ENCODE results near the gene SEC16B.

SEC16B gene, protein sequence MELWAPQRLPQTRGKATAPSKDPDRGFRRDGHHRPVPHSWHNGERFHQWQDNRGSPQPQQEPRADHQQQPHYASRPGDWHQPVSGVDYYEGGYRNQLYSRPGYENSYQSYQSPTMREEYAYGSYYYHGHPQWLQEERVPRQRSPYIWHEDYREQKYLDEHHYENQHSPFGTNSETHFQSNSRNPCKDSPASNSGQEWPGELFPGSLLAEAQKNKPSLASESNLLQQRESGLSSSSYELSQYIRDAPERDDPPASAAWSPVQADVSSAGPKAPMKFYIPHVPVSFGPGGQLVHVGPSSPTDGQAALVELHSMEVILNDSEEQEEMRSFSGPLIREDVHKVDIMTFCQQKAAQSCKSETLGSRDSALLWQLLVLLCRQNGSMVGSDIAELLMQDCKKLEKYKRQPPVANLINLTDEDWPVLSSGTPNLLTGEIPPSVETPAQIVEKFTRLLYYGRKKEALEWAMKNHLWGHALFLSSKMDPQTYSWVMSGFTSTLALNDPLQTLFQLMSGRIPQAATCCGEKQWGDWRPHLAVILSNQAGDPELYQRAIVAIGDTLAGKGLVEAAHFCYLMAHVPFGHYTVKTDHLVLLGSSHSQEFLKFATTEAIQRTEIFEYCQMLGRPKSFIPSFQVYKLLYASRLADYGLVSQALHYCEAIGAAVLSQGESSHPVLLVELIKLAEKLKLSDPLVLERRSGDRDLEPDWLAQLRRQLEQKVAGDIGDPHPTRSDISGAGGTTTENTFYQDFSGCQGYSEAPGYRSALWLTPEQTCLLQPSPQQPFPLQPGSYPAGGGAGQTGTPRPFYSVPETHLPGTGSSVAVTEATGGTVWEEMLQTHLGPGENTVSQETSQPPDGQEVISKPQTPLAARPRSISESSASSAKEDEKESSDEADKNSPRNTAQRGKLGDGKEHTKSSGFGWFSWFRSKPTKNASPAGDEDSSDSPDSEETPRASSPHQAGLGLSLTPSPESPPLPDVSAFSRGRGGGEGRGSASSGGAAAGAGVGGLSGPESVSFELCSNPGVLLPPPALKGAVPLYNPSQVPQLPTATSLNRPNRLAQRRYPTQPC

GRCh38 chr1:177969825-177970371 is at the start of gene SEC16B:
Gene SEC16B, minus strand, starts transcription at chr1:177970058. Its CDS starts 2,077 bp downstream, at chr1:177967981.
- Histone ChIP-seq H3K9me3 (ENCODE audit: control insufficient read depth, insufficient read depth, low read depth, low read length) (no peaks in the 10 kb centered on the region), H3K4me1 (ENCODE audit: control insufficient read depth, insufficient read depth, low read length) (no peaks in the 10 kb centered on the region), H3K4me3 (ENCODE audit: low read depth, low read length) (no peak within 1 kb of the TSS), H3K36me3 (ENCODE audit: control insufficient read depth in 2 of 2, insufficient read depth in 1 of 2, low read length in 2 of 2) (no peaks in the 10 kb centered on the region), H3K27ac (ENCODE audit: extremely low read depth, low read depth, low read length) (no peak within 1 kb of the TSS)
- ChIA-PET POLR2A (no interaction called here), CTCF (interaction anchor here (1.0 kb wide), 1 partner anchor 22 kb away, joined by 5 read pairs; no protein-coding TSS in a partner anchor)
- TF ChIP-seq ZNF239 (tag by site-specific recombination; IDR thresholded peaks at IDR 0.05) (no peak), ZNF791 (tag by site-specific recombination; IDR thresholded peaks at IDR 0.05) (no peak), ZNF140 (tag by site-specific recombination; IDR thresholded peaks at IDR 0.05) (no peak), ZNF664 (tag by site-specific recombination; IDR thresholded peaks at IDR 0.05) (no peak), ZNF223 (tag by site-specific recombination; IDR thresholded peaks at IDR 0.05) (no peak)
- TF ChIP-seq, protein P1, sequence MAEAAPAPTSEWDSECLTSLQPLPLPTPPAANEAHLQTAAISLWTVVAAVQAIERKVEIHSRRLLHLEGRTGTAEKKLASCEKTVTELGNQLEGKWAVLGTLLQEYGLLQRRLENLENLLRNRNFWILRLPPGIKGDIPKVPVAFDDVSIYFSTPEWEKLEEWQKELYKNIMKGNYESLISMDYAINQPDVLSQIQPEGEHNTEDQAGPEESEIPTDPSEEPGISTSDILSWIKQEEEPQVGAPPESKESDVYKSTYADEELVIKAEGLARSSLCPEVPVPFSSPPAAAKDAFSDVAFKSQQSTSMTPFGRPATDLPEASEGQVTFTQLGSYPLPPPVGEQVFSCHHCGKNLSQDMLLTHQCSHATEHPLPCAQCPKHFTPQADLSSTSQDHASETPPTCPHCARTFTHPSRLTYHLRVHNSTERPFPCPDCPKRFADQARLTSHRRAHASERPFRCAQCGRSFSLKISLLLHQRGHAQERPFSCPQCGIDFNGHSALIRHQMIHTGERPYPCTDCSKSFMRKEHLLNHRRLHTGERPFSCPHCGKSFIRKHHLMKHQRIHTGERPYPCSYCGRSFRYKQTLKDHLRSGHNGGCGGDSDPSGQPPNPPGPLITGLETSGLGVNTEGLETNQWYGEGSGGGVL (tag by site-specific recombination; IDR thresholded peaks at IDR 0.05), result no peak

- no peaks in the 10 kb centered on the region for H3K36me3 ChIP-seq (ENCODE audit: control insufficient read depth in 2 of 2, insufficient read depth in 1 of 2, low read length in 2 of 2)
- no peaks in the 10 kb centered on the region for H3K9me3 ChIP-seq (ENCODE audit: control insufficient read depth, insufficient read depth, low read depth, low read length)
- H3K4me3 ChIP-seq (ENCODE audit: low read depth, low read length), result no peak overlapping the region
- CTCF ChIA-PET, result interaction anchor here (1.1 to 2.4 kb wide), 2 partner anchors 11 to 13 kb away, joined by 3 to 12 read pairs; no protein-coding TSS in a partner anchor
- no peak for TF ChIP-seq GFI1B (tag by site-specific recombination; IDR thresholded peaks at IDR 0.05)
- TF ChIP-seq ZNF350 (tag by site-specific recombination; IDR thresholded peaks at IDR 0.05), result no peak
- TF ChIP-seq REST (tag by site-specific recombination; IDR thresholded peaks at IDR 0.05), result no peak
- peak; percentile 66; the same call in 1 of the 2 replicates for TF ChIP-seq SCRT1 (tag by site-specific recombination; IDR thresholded peaks at IDR 0.05; ENCODE audit: borderline replicate concordance)
- TF ChIP-seq ZNF112 (tag by site-specific recombination; IDR thresholded peaks at IDR 0.05), result no peak
- no peak for TF ChIP-seq ZSCAN30 (tag by site-specific recombination; IDR thresholded peaks at IDR 0.05)
- peak; percentile 73 for TF ChIP-seq SCRT2 (tag by site-specific recombination; IDR thresholded peaks at IDR 0.05)
- no peak overlapping the region for H3K27ac ChIP-seq (ENCODE audit: extremely low read depth, low read depth, low read length)
- H3K4me1 ChIP-seq (ENCODE audit: control insufficient read depth, insufficient read depth, low read length), result no peaks in the 10 kb centered on the region
- POLR2A ChIA-PET, result no interaction called here
Observed at GRCh38 chr1:178019622-178020021, 49.8 kb upstream of the SEC16B start.

Data from HEK293 (cell line).